Fibroblast of lung (primary cell): ENCODE measurements around the gene NANOS3. TPM values are rescaled to one million over a fixed set of nuclear protein-coding genes. Genes with fewer than 3 reads are reported as not detected.
A peak's percentile ranks its signal among the peaks of the same experiment; 100 is the strongest.

Experiments
- DNase-seq, 2 donors: peaks; one replicate each; pipeline versions ENCODE4 v3.0.0 to v3.0.0-alpha.2; 2010; ENCODE audit warnings: low read depth in 2 of 2
- H2AFZ ChIP-seq: 2 replicates; pipeline ENCODE4 v1.5.1; 2012; ENCODE audit warnings: low read length, control low read depth, inconsistent platforms
- H3K27ac ChIP-seq: 2 replicates; pipeline ENCODE4 v1.5.1; 2011; ENCODE audit warnings: low read length, control low read depth; ENCODE audit not compliant: insufficient read depth
- H3K27me3 ChIP-seq: 2 replicates; pipeline ENCODE4 v1.5.1; 2011; ENCODE audit warnings: mild to moderate bottlenecking, low read length; ENCODE audit not compliant: control insufficient read depth, insufficient read depth
- H3K36me3 ChIP-seq: 2 replicates; pipeline ENCODE4 v1.5.1; 2011; ENCODE audit warnings: low read length; ENCODE audit not compliant: control insufficient read depth, insufficient read depth
- H3K4me1 ChIP-seq: 2 replicates; pipeline ENCODE4 v1.5.1; 2011; ENCODE audit warnings: low read length; ENCODE audit not compliant: control insufficient read depth, insufficient read depth; ENCODE audit errors: extremely low read depth
- H3K4me2 ChIP-seq: 2 replicates; pipeline ENCODE4 v1.5.1; 2011; ENCODE audit warnings: low read length, control low read depth; ENCODE audit not compliant: insufficient read depth; ENCODE audit errors: extremely low read depth
- H3K4me3 ChIP-seq, 4 experiments: fragments of 200-600 bp in 1 of 4; sonication (generic) in 1 of 4; replicated peaks in 1 of 4; 2 replicates each; pipeline ENCODE4 v1.5.1; 2011 to 2016; ENCODE audit warnings: low read length in 4 of 4, low read depth in 3 of 4, mild to moderate bottlenecking in 3 of 4, control low read depth in 2 of 4, inconsistent platforms in 1 of 4, mixed read lengths in 1 of 4; ENCODE audit not compliant: insufficient read depth in 1 of 4; ENCODE audit errors: control extremely low read depth in 1 of 4
- H3K79me2 ChIP-seq: 2 replicates; pipeline ENCODE4 v1.5.1; 2012; ENCODE audit warnings: mild to moderate bottlenecking, low read length, inconsistent platforms; ENCODE audit not compliant: control insufficient read depth, insufficient read depth
- H3K9ac ChIP-seq: 2 replicates; pipeline ENCODE4 v1.5.1; 2011; ENCODE audit warnings: mild to moderate bottlenecking, low read length, control low read depth; ENCODE audit not compliant: insufficient read depth
- H3K9me3 ChIP-seq: 2 replicates; pipeline ENCODE4 v1.5.1; 2012; ENCODE audit warnings: low read depth, low read length; ENCODE audit not compliant: control insufficient read depth, insufficient read depth
- H4K20me1 ChIP-seq: 2 replicates; pipeline ENCODE4 v1.5.1; 2011; ENCODE audit warnings: low read length; ENCODE audit not compliant: control insufficient read depth, insufficient read depth; ENCODE audit errors: extremely low read depth
- CTCF ChIP-seq, 2 donors: IDR thresholded peaks in 1 of 2; conservative IDR thresholded peaks in 1 of 2; 1 replicate in 1 of 2; 2 replicates in 1 of 2; pipeline ENCODE4 v1.5.1; 2011 to 2012; ENCODE audit warnings: low read length in 2 of 2, control low read depth in 1 of 2, inconsistent platforms in 1 of 2, low read depth in 1 of 2, mild to moderate bottlenecking in 1 of 2
- EZH2 ChIP-seq: IDR thresholded peaks from 2 replicates; pipeline ENCODE4 v1.5.1; 2012; ENCODE audit warnings: low read length, control low read depth, mild to moderate bottlenecking; ENCODE audit errors: missing control alignments
- polyA plus RNA-seq, 2 donors: library from polyadenylated mRNA; depleted of rRNA in 1 of 2; stranded (reverse) in 1 of 2; unstranded in 1 of 2; fragments of >200 nt; gene quantifications; 2 replicates each; pipeline ENCODE4 v1.2.1, GENCODE V29; 2011 to 2012; ENCODE audit warnings: missing spikeins in 1 of 2
- total RNA-seq: library from RNA; depleted of rRNA; stranded (reverse); fragments of >200 nt; gene quantifications from 2 replicates; pipeline ENCODE4 v1.2.1, GENCODE V29; 2014

The NANOS3 gene
- total and polyA plus RNA-seq, 2 donors (not counting 1 experiment from before 2014, with no cell fraction given), result not detected

- Histone ChIP-seq H3K4me1 (peaks cover 32% of the 10 kb centered on the region), H2AFZ (no peak overlapping the region), H3K27ac (peak overlapping the region; percentile 82), H3K27me3 (no peaks in the 10 kb centered on the region), H3K79me2 (peaks cover 69% of the 10 kb centered on the region), H3K36me3 (peaks cover 26% of the 10 kb centered on the region), H4K20me1 (no peaks in the 10 kb centered on the region), H3K4me3 (no peak overlapping the region), H3K4me2 (no peak overlapping the region), H3K9ac (peak overlapping the region; percentile 32), H3K9me3 (no peaks in the 10 kb centered on the region)
- no peak for DNase-seq
- TF ChIP-seq CTCF (conservative IDR thresholded peaks at IDR 0.05 in 1 of 2, IDR thresholded peaks at IDR 0.05 in 1 of 2; ENCODE audit: low read depth in 1 of 2, low read length in 2 of 2) (no peak), EZH2 (no peak)
Observed at GRCh38 chr19:13835791-13836723, 40.9 kb upstream of the NANOS3 start.

- peak overlapping the region; percentile 99 for H3K9ac ChIP-seq
- H3K9me3 ChIP-seq, result no peaks in the 10 kb centered on the region
- no peaks in the 10 kb centered on the region for H3K27me3 ChIP-seq
- peak overlapping the region; percentile 100 for H3K27ac ChIP-seq
- peaks cover 34% of the 10 kb centered on the region for H3K4me1 ChIP-seq
- TF ChIP-seq EZH2, result no peak
- no peak for TF ChIP-seq CTCF (conservative IDR thresholded peaks at IDR 0.05 in 1 of 2, IDR thresholded peaks at IDR 0.05 in 1 of 2; ENCODE audit: low read depth in 1 of 2, low read length in 2 of 2)
- no peak overlapping the region for H2AFZ ChIP-seq
- H3K4me2 ChIP-seq, result peak overlapping the region; percentile 94
- H3K36me3 ChIP-seq, result peaks cover 29% of the 10 kb centered on the region
- H3K4me3 ChIP-seq, result peak overlapping the region; percentile 40 to 97 (median 86)
- DNase-seq, result no peak
- H3K79me2 ChIP-seq, result peaks cover 85% of the 10 kb centered on the region
- no peaks in the 10 kb centered on the region for H4K20me1 ChIP-seq
Observed at GRCh38 chr19:13838435-13839129, 38.4 kb upstream of the NANOS3 start.
